Epithelial cell of proximal tubule (primary cell): ENCODE results near the gene INAFM2. TPM values are rescaled to one million over a fixed set of nuclear protein-coding genes. Genes with fewer than 3 reads are reported as not detected.

Experiments used
- DNase-seq: peaks from one replicate; pipeline ENCODE4 v3.0.0-alpha.2; 2011; ENCODE audit warnings: low read depth
- H3K4me3 ChIP-seq: 2 replicates; pipeline ENCODE4 v1.5.1; 2011; ENCODE audit warnings: low read depth, mild to moderate bottlenecking, low read length
- total RNA-seq: library from RNA; depleted of rRNA; stranded (reverse); fragments of >200 nt; gene quantifications from 2 replicates; pipeline ENCODE4 v1.2.3, GENCODE V29; 2015
- TF ChIP-seq, protein P1 (sequence below): conservative IDR thresholded peaks from 2 replicates; pipeline ENCODE4 v1.5.1; 2012; ENCODE audit warnings: low read depth, mild to moderate bottlenecking, low read length

Gene INAFM2
- total RNA-seq, 1 donor from 2014 or later = 15.3 TPM

DNA sequence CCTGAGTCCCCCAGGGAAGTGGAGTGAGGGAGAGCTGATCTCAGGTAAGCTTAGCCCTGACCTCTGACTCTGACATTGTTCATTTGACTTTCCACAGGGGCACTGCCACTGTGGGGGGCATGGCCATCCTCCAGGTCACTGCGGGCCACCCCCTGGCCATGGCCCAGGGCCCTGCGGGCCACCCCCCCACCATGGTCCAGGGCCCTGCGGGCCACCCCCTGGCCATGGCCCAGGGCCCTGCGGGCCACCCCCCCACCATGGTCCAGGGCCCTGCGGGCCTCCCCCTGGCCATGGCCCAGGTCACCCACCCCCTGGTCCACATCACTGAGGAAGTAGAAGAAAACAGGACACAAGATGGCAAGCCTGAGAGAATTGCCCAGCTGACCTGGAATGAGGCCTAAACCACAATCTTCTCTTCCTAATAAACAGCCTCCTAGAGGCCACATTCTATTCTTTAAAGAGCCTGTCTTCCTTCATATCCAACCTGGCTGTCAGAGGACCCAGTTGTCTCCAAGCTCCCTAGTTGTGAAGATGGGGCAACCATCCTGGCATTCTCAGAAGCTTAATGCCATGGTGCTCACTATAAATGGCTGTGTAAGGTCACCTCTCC lies 32.6 kb downstream of the INAFM2 start:
- TF ChIP-seq, protein P1, sequence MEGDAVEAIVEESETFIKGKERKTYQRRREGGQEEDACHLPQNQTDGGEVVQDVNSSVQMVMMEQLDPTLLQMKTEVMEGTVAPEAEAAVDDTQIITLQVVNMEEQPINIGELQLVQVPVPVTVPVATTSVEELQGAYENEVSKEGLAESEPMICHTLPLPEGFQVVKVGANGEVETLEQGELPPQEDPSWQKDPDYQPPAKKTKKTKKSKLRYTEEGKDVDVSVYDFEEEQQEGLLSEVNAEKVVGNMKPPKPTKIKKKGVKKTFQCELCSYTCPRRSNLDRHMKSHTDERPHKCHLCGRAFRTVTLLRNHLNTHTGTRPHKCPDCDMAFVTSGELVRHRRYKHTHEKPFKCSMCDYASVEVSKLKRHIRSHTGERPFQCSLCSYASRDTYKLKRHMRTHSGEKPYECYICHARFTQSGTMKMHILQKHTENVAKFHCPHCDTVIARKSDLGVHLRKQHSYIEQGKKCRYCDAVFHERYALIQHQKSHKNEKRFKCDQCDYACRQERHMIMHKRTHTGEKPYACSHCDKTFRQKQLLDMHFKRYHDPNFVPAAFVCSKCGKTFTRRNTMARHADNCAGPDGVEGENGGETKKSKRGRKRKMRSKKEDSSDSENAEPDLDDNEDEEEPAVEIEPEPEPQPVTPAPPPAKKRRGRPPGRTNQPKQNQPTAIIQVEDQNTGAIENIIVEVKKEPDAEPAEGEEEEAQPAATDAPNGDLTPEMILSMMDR = no peak
- DNase-seq = no peak
- H3K4me3 ChIP-seq = no peak overlapping the region

DNA sequence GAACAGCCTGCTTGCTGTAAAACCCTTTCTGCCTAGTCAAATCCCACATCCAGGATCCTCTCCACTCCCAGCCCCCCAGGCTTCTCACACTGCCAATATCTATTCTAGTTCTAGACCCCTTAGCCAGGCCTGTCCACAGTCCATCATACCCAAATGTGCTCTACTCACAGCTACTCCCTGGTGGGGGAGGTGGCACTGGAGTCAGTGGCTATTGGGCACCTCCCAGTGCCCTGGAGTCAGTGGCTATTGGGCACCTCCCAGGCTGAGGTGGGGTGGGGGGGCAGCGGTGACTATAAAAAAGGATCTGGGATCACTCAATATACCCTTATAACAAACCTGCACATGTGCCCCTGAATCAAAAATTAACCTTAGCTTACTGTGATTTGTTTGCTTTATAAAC lies 33.8 kb downstream of the INAFM2 start:
- no peak for DNase-seq
- TF ChIP-seq, protein P1 = no peak
- H3K4me3 ChIP-seq = no peak overlapping the region

DNA sequence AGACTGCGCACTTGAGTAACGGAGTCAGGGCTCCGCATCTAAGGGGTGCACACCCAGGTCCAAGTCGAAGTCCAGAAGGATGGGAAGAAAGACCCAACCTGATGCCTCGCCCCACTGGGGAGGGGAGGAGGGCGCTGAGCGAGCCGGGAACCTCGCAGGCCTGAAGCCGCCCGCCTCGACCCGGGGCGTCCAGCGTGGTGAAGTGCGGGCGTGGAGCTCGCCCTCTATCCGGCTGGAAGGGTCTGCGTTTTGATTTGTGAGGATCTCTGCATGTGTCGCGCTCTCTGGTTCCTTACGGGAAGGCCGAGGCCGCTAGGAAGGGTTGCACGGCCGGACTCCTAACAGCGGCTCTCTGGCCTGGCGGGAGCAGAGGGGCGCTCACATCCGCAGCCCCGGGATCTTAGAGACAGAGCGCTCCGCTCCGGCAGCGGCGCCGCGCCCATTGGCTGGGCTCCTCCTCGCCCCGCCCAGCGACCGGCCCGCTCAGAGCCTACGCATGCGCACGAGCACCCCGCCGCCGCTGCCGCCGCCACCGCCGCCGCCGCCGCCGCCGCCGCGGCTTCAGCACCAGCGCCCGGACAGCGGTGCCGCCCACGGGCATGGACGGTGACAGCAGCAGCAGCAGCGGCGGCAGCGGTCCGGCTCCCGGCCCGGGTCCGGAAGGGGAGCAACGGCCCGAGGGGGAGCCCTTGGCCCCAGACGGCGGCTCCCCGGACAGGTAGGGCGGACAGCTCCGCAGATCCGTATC lies 34.4 kb downstream of the INAFM2 start, which contains the start of gene DISP2:
Gene DISP2, plus strand, starts transcription at position 497 of the 748 bp plus-strand sequence. Its CDS starts 103 bp downstream, at position 600.
- TF ChIP-seq, protein P1 = peak; percentile 2
- peak within 1 kb of the TSS; percentile 60 for H3K4me3 ChIP-seq
- no peak for DNase-seq

DNA sequence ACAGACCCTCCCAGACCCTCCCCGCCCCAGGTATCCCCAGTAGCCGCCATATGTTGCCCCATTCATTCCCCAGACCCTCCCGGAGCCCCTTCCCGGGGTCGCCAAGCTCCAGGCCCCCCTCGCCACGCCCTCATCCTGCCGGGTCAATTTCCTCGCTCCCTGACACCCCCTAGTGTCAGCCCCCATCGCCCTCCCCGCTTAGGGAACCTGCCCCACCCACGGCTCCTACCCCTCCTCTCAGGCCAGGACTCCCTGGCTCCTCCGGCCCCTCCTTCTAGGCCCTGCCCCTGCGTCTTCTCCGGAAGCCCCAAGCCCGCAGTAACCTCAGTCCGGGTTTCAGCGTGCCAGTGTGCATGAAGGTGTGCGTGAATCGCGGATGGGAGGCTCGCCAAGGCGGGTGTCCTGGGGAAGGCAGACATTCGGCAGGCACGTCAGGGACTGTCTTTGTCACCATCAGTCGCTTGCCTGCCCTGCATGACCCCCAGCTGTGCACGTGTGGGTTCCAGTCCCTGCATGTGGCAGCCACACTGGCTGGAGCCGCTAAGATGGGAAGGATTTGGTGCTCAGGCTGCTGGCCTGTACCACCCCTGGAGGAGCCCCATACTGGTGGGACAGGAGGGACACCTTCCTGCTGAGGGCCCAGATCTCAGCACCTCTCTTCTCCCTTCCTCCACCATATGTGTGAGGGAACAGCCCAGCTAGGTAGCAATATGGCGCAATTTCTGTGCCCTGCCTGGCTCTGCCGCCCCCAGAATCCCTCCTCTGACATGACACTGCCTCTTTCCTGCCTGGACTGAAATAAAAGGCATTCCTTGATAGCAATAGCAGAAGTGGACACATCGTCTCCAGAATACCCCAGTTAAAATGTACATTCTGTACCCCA lies 35.2 kb downstream of the INAFM2 start:
- no peak for DNase-seq
- peak overlapping the region; percentile 60 for H3K4me3 ChIP-seq
- TF ChIP-seq, protein P1 = peak; percentile 8

DNA sequence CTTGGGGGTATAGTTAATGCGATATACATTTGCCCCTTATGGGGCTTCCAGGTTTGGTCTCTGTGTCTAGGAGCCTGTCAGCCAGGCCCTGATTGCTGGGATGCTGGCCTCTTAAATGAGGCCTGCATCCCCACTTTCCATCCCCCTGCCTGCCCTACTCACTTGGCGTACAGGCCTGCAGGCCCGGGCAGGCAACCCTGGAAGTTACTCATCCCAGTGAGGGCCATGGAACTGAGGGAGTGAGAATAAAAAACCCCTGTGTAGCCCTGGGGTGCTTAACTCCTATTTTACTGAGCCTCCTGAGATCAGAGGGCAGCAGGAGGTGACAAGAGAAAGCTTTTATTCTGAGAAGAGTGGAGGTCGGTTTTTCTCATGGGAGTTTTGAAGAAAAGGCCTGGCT lies 36.5 kb downstream of the INAFM2 start:
- DNase-seq = no peak
- TF ChIP-seq, protein P1 = no peak
- no peak overlapping the region for H3K4me3 ChIP-seq

DNA sequence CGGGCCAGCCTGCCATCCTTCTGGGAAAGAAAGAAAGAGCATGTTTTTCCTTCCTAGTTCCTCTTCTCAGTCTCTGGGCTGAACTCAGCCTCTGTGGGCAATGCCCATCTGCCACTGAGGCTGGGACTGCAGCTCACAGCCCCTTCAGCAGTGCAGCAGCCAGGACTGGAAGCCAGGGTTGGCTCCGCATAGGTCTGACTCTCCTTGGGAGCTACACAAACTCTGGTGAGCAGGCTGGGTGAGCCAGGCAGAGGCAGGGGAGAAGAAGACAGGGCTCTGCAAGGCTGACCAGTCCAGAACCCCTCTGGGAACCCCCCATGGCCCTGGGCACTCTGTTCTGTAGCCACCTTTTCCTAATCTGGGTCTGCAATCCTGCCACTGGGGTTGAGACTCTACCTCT lies 38.1 kb downstream of the INAFM2 start:
- TF ChIP-seq, protein P1 = no peak
- no peak overlapping the region for H3K4me3 ChIP-seq
- no peak for DNase-seq
